IMR-90 (cell line): Measurements from ENCODE around the gene PIP4P1. TPM values are rescaled to one million over a fixed set of nuclear protein-coding genes. Genes with fewer than 3 reads are reported as not detected.
A peak's percentile ranks its signal among the peaks of the same experiment; 100 is the strongest.

Experiments used
- ATAC-seq: fragments of 200-7000 bp; cut with Tn5 transposase; 2 replicates; pipeline ENCODE4 v1.9.1; 2020; ENCODE audit warnings: low read depth, mild to moderate bottlenecking, moderate library complexity
- BruUV-seq: library from RNA; stranded (reverse); fragments of 400-500 nt; replicated peaks from 2 replicates; lab custom pipeline; 2021; lab: Mats Ljungman, UMichigan
- CTCF ChIA-PET: fragments of 300-600 bp; formaldehyde crosslinking; extraction: SDS; loops from one replicate; lab custom pipeline; 2021; ENCODE audit warnings: antibody characterized with exemption; lab: Yijun Ruan, JAX
- POLR2A ChIA-PET: fragments of 300-600 bp; sonication (Branson Sonifier 250); formaldehyde crosslinking; loops from one replicate; lab custom pipeline; 2022; ENCODE audit warnings: antibody characterized with exemption; ENCODE audit not compliant: unreplicated experiment; lab: Charles Lee
- DNase-seq: peaks from one replicate; pipeline ENCODE4 v3.0.0; 2013
- H2AFZ ChIP-seq: replicated peaks from 2 replicates; pipeline ENCODE3; 2013; ENCODE audit warnings: low read length, mild to moderate bottlenecking; ENCODE audit not compliant: poor library complexity
- H2AK5ac ChIP-seq: 2 replicates; pipeline ENCODE4 v1.6.1; 2013; ENCODE audit warnings: low read depth, low read length, inconsistent platforms
- H2AK9ac ChIP-seq: replicated peaks from 2 replicates; pipeline ENCODE3; 2013; ENCODE audit warnings: mild to moderate bottlenecking, low read depth, low read length, moderate library complexity; ENCODE audit not compliant: poor library complexity
- H2BK120ac ChIP-seq: 2 replicates; pipeline ENCODE4 v1.6.1; 2013; ENCODE audit warnings: low read depth, low read length, inconsistent platforms
- H2BK15ac ChIP-seq: 3 replicates; pipeline ENCODE4 v1.6.1; 2013; ENCODE audit warnings: low read depth, low read length, inconsistent platforms
- H2BK20ac ChIP-seq: 2 replicates; pipeline ENCODE4 v1.6.1; 2013; ENCODE audit warnings: low read depth, mild to moderate bottlenecking, inconsistent platforms, low read length, moderate library complexity
- H2BK5ac ChIP-seq: 2 replicates; pipeline ENCODE4 v1.6.1; 2013; ENCODE audit warnings: mild to moderate bottlenecking, low read depth, low read length, inconsistent platforms; ENCODE audit not compliant: poor library complexity, severe bottlenecking
- H3K14ac ChIP-seq: replicated peaks from 2 replicates; pipeline ENCODE4 v1.6.1; 2013; ENCODE audit warnings: low read depth, low read length, inconsistent platforms
- H3K18ac ChIP-seq: 2 replicates; pipeline ENCODE4 v1.6.1; 2013; ENCODE audit warnings: low read depth, low read length, control low read depth
- H3K23ac ChIP-seq: 2 replicates; pipeline ENCODE4 v1.6.1; 2013; ENCODE audit warnings: low read depth, low read length, inconsistent platforms
- H3K27ac ChIP-seq: 2 replicates; pipeline ENCODE4 v1.5.1; 2013; ENCODE audit warnings: mild to moderate bottlenecking, control low read depth, low read length; ENCODE audit not compliant: insufficient read depth
- H3K27me3 ChIP-seq: 2 replicates; pipeline ENCODE4 v1.6.1; 2013; ENCODE audit warnings: low read length; ENCODE audit not compliant: control insufficient read depth, insufficient read depth
- H3K36me3 ChIP-seq: 2 replicates; pipeline ENCODE4 v1.6.1; 2013; ENCODE audit warnings: low read length, mixed read lengths; ENCODE audit not compliant: control insufficient read depth, insufficient read depth
- H3K4ac ChIP-seq: 2 replicates; pipeline ENCODE4 v1.6.1; 2013; ENCODE audit warnings: low read depth, low read length, inconsistent platforms
- H3K4me1 ChIP-seq: 2 replicates; pipeline ENCODE4 v1.6.1; 2013; ENCODE audit warnings: low read length, mixed read lengths; ENCODE audit not compliant: control insufficient read depth, insufficient read depth
- H3K4me2 ChIP-seq: 2 replicates; pipeline ENCODE4 v1.6.1; 2013; ENCODE audit warnings: low read depth, mild to moderate bottlenecking, control low read depth, low read length, moderate library complexity
- H3K4me3 ChIP-seq: 2 replicates; pipeline ENCODE4 v1.5.1; 2013; ENCODE audit warnings: low read depth, mild to moderate bottlenecking, control low read depth, low read length, moderate library complexity; ENCODE audit not compliant: insufficient read depth
- H3K56ac ChIP-seq: 2 replicates; pipeline ENCODE4 v1.6.1; 2013; ENCODE audit warnings: low read length, inconsistent platforms; ENCODE audit not compliant: insufficient read depth; ENCODE audit errors: extremely low read depth
- H3K79me1 ChIP-seq, 2 experiments: 2 replicates each; pipeline ENCODE4 v1.6.1; 2013; ENCODE audit warnings: low read length in 2 of 2, inconsistent platforms in 1 of 2, low read depth in 1 of 2
- H3K9ac ChIP-seq: 2 replicates; pipeline ENCODE4 v1.6.1; 2013; ENCODE audit warnings: low read depth, low read length, control low read depth
- H3K9me1 ChIP-seq: 2 replicates; pipeline ENCODE4 v1.6.1; 2013; ENCODE audit warnings: low read length, inconsistent platforms; ENCODE audit not compliant: insufficient read depth
- H3K9me3 ChIP-seq: 2 replicates; pipeline ENCODE4 v1.6.1; 2013; ENCODE audit warnings: low read length; ENCODE audit not compliant: control insufficient read depth, insufficient read depth
- H4K20me1 ChIP-seq: 2 replicates; pipeline ENCODE4 v1.6.1; 2013; ENCODE audit warnings: low read length, inconsistent platforms; ENCODE audit not compliant: insufficient read depth
- H4K5ac ChIP-seq: 2 replicates; pipeline ENCODE4 v1.6.1; 2013; ENCODE audit warnings: mild to moderate bottlenecking, low read depth, low read length, control low read depth
- H4K8ac ChIP-seq, 2 experiments: 2 replicates each; pipeline ENCODE4 v1.6.1; 2013; ENCODE audit warnings: low read depth in 2 of 2, low read length in 2 of 2, control low read depth in 1 of 2, inconsistent platforms in 1 of 2
- H4K91ac ChIP-seq: 2 replicates; pipeline ENCODE4 v1.6.1; 2013; ENCODE audit warnings: low read depth, low read length, inconsistent platforms; ENCODE audit not compliant: insufficient read depth
- BHLHE40 ChIP-seq: fragments of 150-350 bp; IDR thresholded peaks from 2 replicates; pipeline ENCODE4 v1.6.1; 2016; ENCODE audit warnings: mild to moderate bottlenecking, low read depth, low read length
- CHD1 ChIP-seq: IDR thresholded peaks from 2 replicates; pipeline ENCODE4 v1.6.1; 2012; ENCODE audit warnings: low read depth, low read length, improper control_type of control experiment
- CTCF ChIP-seq: conservative IDR thresholded peaks from 2 replicates; pipeline ENCODE4 v1.5.1; 2012; ENCODE audit warnings: mild to moderate bottlenecking, low read depth, low read length, improper control_type of control experiment
- FOS ChIP-seq: fragments of 150-350 bp; IDR thresholded peaks from 2 replicates; pipeline ENCODE4 v1.6.1; 2016; ENCODE audit warnings: low read depth, low read length
- MAFK ChIP-seq: IDR thresholded peaks from 2 replicates; pipeline ENCODE4 v1.6.1; 2012; ENCODE audit warnings: low read depth, low read length, improper control_type of control experiment
- MXI1 ChIP-seq: IDR thresholded peaks from 2 replicates; pipeline ENCODE4 v1.6.1; 2012; ENCODE audit warnings: low read depth, mild to moderate bottlenecking, low read length, moderate library complexity, borderline replicate concordance
- NFE2L2 ChIP-seq: fragments of 150-350 bp; IDR thresholded peaks from 2 replicates; pipeline ENCODE4 v1.6.1; 2016; ENCODE audit warnings: low read depth, mild to moderate bottlenecking, low read length
- POLR2A ChIP-seq: IDR thresholded peaks from 2 replicates; pipeline ENCODE4 v1.6.1; 2012; ENCODE audit warnings: mild to moderate bottlenecking, low read depth, low read length
- RAD21 ChIP-seq: IDR thresholded peaks from 2 replicates; pipeline ENCODE4 v1.6.1; 2012; ENCODE audit warnings: low read length, improper control_type of control experiment
- RCOR1 ChIP-seq: IDR thresholded peaks from 2 replicates; pipeline ENCODE4 v1.6.1; 2012; ENCODE audit warnings: mild to moderate bottlenecking, low read length, improper control_type of control experiment; ENCODE audit not compliant: insufficient replicate concordance
- RFX5 ChIP-seq: IDR thresholded peaks from 2 replicates; pipeline ENCODE4 v1.8.0; 2012; ENCODE audit warnings: low read depth, mild to moderate bottlenecking, low read length, moderate library complexity
- USF2 ChIP-seq: fragments of 150-350 bp; IDR thresholded peaks from 2 replicates; pipeline ENCODE4 v1.6.1; 2017; ENCODE audit warnings: mild to moderate bottlenecking, antibody characterized with exemption, low read length, low read depth
- WGBS, 2 experiments: methylation state at CpG; one replicate each; pipeline versions ENCODE4 v1.1.5 to v1.1.7; 2013; ENCODE audit warnings: missing lambda C conversion rate in 2 of 2; ENCODE audit not compliant: insufficient read length in 1 of 2; ENCODE audit errors: extremely low coverage in 2 of 2; 5-methylcytosine and 5-hydroxymethylcytosine counted together
- dilution Hi-C: fragments of 300-500 bp; cut with HindIII; formaldehyde crosslinking; loops from one replicate; pipeline ENCODE4 v1.14.3; 2018; ENCODE audit warnings: low sequenced_read_pairs; ENCODE audit not compliant: unreplicated experiment
- in situ Hi-C: fragments of 300-500 bp; cut with MboI; formaldehyde crosslinking; loops from 3 replicates; pipeline ENCODE4 v1.14.3; 2019; ENCODE audit warnings: low sequenced_read_pairs, inconsistent platforms, mixed read lengths
- intact Hi-C: fragments of 100-400 bp; cut with micrococcal nuclease; formaldehyde crosslinking; loops from 2 replicates; pipeline ENCODE4 v1.10.0; 2022
- polyA plus RNA-seq, 3 experiments: library from polyadenylated mRNA; depleted of rRNA; stranded (reverse); fragments of >200 nt; gene quantifications; 2 replicates each; pipeline ENCODE4 v1.2.3, GENCODE V29; 2012; ENCODE audit warnings: low replicate concordance in 1 of 3
- total RNA-seq: library from RNA; depleted of rRNA; stranded (reverse); fragments of >200 nt; gene quantifications from 2 replicates; pipeline ENCODE4 v1.2.3, GENCODE V29; 2012

PIP4P1 gene
- total and polyA plus RNA-seq, 2 of the 4 experiments (the other 2 are of a cell fraction) = 15.2 to 27.8 TPM

- Histone ChIP-seq H3K4me2 (no peak overlapping the region), H2AK5ac (no peak overlapping the region), H3K56ac (no peak overlapping the region), H3K9me3 (no peaks in the 10 kb centered on the region), H2BK120ac (no peak overlapping the region), H4K8ac (no peak overlapping the region), H3K27me3 (no peaks in the 10 kb centered on the region), H4K5ac (no peak overlapping the region), H4K20me1 (no peaks in the 10 kb centered on the region), H3K4me1 (no peaks in the 10 kb centered on the region), H3K9ac (no peak overlapping the region), H2AK9ac (no peak overlapping the region), H3K18ac (no peak overlapping the region), H2BK5ac (no peak overlapping the region), H4K91ac (no peak overlapping the region), H2BK15ac (no peak overlapping the region), H3K4me3 (no peak overlapping the region), H3K23ac (no peak overlapping the region), H3K27ac (no peak overlapping the region), H3K9me1 (no peaks in the 10 kb centered on the region), H3K79me1 (no peaks in the 10 kb centered on the region), H3K14ac (no peak overlapping the region), H2BK20ac (no peak overlapping the region), H2AFZ (no peak overlapping the region), H3K36me3 (peaks cover 32% of the 10 kb centered on the region), H3K4ac (no peak overlapping the region)
- dilution Hi-C loops = no loop called here
- no peak for ATAC-seq
- ChIA-PET CTCF (no interaction called here), POLR2A (no interaction called here)
- WGBS, 2 experiments = 100% methylated on average over 1 of the region's 5 CpGs; no CpG with 5 or more reads in 1 of the 2 experiments
- TF ChIP-seq BHLHE40 (no peak), RCOR1 (no peak), CTCF (no peak), MAFK (peak; percentile 42; the same call in 1 of the 2 replicates), RFX5 (no peak), CHD1 (no peak), RAD21 (no peak), POLR2A (no peak), NFE2L2 (peak; percentile 93), FOS (no peak), USF2 (no peak), MXI1 (no peak)
- DNase-seq = no peak
- in situ Hi-C loops = no loop called here
- BruUV-seq = no TSS peak
- intact Hi-C loops = loop anchor here (10.0 kb wide), 1 partner anchor 82 kb away; no protein-coding TSS in a partner anchor
These were observed 14.3 kb downstream of the PIP4P1 start for GRCh38 chr14:20446889-20447288.
